Muscle layer of duodenum (tissue), 2 donors: ENCODE measurements around the gene ATG14.
A peak's percentile ranks its signal among the peaks of the same experiment; 100 is the strongest.

Source experiments
- H3K27ac ChIP-seq: one replicate; pipeline ENCODE4 v1.7.0; 2013; ENCODE audit warnings: mild to moderate bottlenecking, low read length
- H3K27me3 ChIP-seq: one replicate; pipeline ENCODE4 v1.7.0; 2013; ENCODE audit warnings: low read depth, mild to moderate bottlenecking, control low read depth, low read length
- H3K36me3 ChIP-seq, 2 donors: one replicate each; pipeline ENCODE4 v1.7.0; 2013; ENCODE audit warnings: low read length in 2 of 2, control low read depth in 1 of 2, mild to moderate bottlenecking in 1 of 2; ENCODE audit not compliant: insufficient read depth in 2 of 2, control insufficient read depth in 1 of 2
- H3K4me1 ChIP-seq, 2 donors: one replicate each; pipeline ENCODE4 v1.7.0; 2013; ENCODE audit warnings: low read length in 2 of 2, mild to moderate bottlenecking in 2 of 2, control low read depth in 1 of 2, moderate library complexity in 1 of 2; ENCODE audit not compliant: insufficient read depth in 2 of 2, control insufficient read depth in 1 of 2
- H3K4me3 ChIP-seq, 2 donors: one replicate each; pipeline ENCODE4 v1.7.0; 2013; ENCODE audit warnings: low read length in 2 of 2, low read depth in 1 of 2, mild to moderate bottlenecking in 1 of 2
- H3K9me3 ChIP-seq, 2 donors: one replicate each; pipeline ENCODE4 v1.7.0; 2013; ENCODE audit warnings: low read length in 2 of 2, control low read depth in 1 of 2, mild to moderate bottlenecking in 1 of 2; ENCODE audit not compliant: control insufficient read depth in 1 of 2
- donor health status: healthy.

ATG14 gene

DNA sequence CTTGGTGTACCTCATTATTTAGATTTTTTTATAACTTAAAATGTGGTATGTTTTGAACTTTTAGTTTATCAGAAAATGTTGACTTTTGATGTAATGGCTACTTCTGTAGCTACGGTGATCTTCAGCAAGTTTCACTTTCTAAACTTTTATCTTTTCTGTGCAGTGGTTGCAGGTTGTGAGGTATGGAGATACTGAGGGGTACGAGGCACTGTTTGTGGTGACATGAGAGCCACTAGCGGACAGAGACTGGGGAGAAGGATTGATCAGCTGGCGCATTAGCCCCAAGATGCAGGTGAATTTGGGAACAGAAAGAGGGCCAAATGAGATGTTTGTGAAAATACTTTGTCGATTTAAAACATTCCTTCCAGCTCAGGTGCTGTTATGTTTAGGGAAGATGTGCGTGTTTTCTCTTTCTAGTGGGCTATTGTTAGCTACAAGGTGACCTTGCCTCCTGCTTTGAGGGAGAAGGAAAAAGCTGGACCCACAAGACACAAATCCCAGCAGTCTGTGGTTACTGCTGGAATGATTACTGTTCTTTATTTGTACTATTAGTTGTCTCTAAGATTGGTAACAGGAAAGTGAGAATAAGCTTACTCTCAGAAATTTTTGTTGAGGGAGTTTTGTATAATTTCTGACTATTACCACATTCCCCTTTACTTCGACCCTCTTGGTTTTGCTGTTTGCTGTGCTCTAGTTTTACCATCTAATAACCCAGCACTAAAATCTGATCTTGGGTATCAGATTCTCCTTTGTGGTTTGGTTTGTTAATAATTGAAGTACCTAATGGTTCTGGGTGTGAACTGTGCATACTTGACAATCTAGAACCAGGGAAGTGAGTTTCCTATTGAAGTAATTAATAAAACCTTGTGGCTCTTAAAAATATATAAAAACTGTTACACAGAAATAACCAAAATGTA lies 78.7 kb downstream of the ATG14 start:
- H3K4me3 ChIP-seq: peak overlapping the region in 1 of 2 donors; percentile 5
- peak overlapping the region; percentile 3 for H3K27ac ChIP-seq

GRCh38 chr14:55329999-55330710 lies 81.5 kb downstream of the ATG14 start:
- Histone ChIP-seq H3K9me3 (no peaks in the 10 kb centered on the region), H3K4me1 (peaks cover 15 to 19% of the 10 kb centered on the region in 2 donors), H3K36me3 (no peaks in the 10 kb centered on the region), H3K27ac (peak overlapping the region; percentile 41), H3K4me3 (no peak overlapping the region), H3K27me3 (no peaks in the 10 kb centered on the region)

More for the DNA sequence above, 78.7 kb downstream of the ATG14 start:
- Histone ChIP-seq H3K4me1 (peaks cover 15 to 19% of the 10 kb centered on the region in 2 donors), H3K36me3 (no peaks in the 10 kb centered on the region), H3K9me3 (no peaks in the 10 kb centered on the region), H3K27me3 (no peaks in the 10 kb centered on the region)

DNA sequence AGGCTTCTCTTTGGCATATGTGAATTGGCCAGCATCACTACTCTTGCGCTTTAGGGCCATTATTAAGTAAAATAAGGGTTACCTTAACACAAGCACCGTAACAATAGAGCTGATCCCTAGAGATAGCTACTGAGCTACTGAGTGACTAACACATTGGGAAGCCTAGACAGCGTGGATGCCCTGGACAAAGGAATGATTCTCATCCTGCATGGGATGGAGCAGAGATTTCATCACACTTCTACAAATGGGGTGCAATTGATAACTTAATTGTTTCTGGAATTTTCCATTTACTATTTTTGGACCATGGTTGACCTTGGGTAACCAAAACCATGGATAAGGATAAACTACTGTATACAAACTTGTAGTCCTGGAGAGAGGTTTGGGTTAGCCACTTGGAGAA lies 83.3 kb downstream of the ATG14 start:
- Histone ChIP-seq H3K27ac (no peak overlapping the region), H3K4me1 (peaks cover 3 to 6% of the 10 kb centered on the region in 2 donors), H3K4me3 (no peak overlapping the region)

DNA sequence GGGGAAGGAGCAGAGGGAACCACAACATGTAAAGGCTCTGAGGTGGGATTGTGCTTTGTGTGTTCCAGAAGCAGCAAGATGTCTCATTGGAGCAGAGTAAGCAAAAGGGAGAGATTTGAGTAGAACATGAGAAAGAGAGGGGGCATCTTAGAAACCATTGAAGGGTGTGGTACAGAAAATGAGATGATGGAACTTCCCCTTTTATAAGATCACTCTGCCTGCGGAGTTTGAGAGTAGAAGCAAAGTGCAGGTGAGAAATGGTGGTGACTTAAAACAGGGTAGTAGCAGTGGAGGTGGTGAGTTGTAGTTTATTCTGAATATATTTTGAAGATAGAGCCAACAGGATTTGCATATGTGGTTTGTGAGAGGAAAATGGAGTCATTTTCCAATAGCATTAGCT lies 84.5 kb downstream of the ATG14 start:
- no peak overlapping the region for H3K4me3 ChIP-seq
- no peaks in the 10 kb centered on the region for H3K36me3 ChIP-seq
- H3K9me3 ChIP-seq: no peaks in the 10 kb centered on the region
- no peak overlapping the region for H3K27ac ChIP-seq
- no peaks in the 10 kb centered on the region for H3K27me3 ChIP-seq
- no peaks in the 10 kb centered on the region for H3K4me1 ChIP-seq

More for the DNA sequence above, 83.3 kb downstream of the ATG14 start:
- Histone ChIP-seq H3K9me3 (no peaks in the 10 kb centered on the region), H3K27me3 (no peaks in the 10 kb centered on the region), H3K36me3 (no peaks in the 10 kb centered on the region)

DNA sequence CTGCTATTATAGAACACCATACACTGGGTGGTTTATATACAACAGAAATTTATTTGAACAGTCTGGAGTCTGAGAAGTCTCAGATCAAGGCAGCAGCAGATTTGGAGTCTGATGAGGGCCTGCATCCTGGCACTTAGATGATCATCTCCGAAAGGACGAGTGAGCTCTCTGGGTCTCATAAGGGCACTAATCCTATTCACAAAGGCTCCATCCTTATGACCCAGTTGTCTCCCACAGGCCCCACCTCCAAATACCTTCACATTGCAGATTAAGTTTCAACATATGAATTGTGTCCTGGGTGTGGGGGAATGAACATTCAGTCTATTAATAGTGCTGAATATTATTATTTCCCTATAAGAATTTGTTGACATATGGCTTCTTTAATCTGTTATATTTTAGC lies 86.8 kb downstream of the ATG14 start:
- no peaks in the 10 kb centered on the region for H3K27me3 ChIP-seq

GRCh38 chr14:55323910-55324309 lies 87.7 kb downstream of the ATG14 start:
- Histone ChIP-seq H3K27ac (no peak overlapping the region), H3K36me3 (no peaks in the 10 kb centered on the region), H3K9me3 (no peaks in the 10 kb centered on the region), H3K27me3 (no peaks in the 10 kb centered on the region), H3K4me1 (no peaks in the 10 kb centered on the region), H3K4me3 (no peak overlapping the region)

More for the DNA sequence above, 86.8 kb downstream of the ATG14 start:
- no peaks in the 10 kb centered on the region for H3K4me1 ChIP-seq
- H3K27ac ChIP-seq: no peak overlapping the region
- H3K36me3 ChIP-seq: no peaks in the 10 kb centered on the region
- no peak overlapping the region for H3K4me3 ChIP-seq
- no peaks in the 10 kb centered on the region for H3K9me3 ChIP-seq

DNA sequence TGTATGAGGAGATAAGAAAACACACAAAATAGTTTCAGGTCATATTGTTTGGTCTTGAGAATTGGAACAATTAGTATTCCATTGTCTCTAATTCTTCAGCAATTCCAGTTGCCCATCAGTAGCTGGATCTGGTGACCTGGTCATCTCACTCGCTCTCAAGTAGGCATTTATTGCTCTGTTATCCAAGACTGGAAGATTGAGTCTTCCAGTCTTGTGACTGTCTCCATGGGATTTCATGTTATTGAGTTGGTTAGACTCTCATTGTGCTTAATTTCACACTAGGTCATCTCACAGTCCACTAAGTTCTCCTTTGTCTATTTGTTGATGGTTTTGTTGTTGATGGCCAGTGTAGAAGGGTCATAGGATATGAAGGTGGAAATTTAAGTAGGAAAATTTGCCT lies 92.9 kb downstream of the ATG14 start:
- Histone ChIP-seq H3K4me3 (no peak overlapping the region), H3K4me1 (no peaks in the 10 kb centered on the region), H3K27me3 (no peaks in the 10 kb centered on the region), H3K27ac (no peak overlapping the region), H3K36me3 (peaks cover 0 to 5% of the 10 kb centered on the region in 2 donors), H3K9me3 (peaks cover 0 to 9% of the 10 kb centered on the region in 2 donors)

DNA sequence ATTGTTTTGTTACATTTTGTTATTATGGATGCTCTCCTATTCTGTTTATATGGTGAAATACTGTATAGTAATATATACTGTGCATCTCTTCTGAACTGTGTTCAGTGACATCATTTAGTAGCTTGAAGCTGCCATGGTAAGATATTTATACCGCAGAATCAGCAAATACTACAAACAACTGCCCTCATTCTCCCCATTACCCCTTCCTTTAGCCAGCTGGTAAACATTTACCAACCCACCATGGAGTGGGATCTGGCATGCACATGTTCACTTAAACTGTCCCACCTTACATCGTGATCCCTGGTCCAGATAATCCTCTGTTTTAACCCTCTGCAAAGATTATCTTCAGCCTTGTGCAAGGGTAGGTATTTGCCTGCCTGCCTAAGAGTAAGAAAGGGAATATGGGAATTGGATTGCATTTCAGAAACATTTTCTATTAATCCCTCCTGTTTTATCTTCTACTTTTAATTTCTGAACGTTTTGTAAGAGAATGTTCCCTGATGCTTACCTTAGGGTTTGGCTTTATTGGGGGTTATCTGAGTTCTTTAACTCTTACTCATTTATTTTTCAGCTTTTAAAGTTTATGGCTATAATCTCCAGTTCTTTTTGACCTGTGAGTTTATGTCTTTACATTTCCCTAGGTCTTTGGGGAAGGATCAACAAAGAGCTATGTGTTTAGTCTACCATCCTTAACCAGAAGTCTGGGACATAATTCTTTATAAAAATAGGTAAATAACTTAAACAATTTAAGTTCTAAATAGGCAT lies 93.9 kb downstream of the ATG14 start:
- Histone ChIP-seq H3K36me3 (peaks cover 0 to 5% of the 10 kb centered on the region in 2 donors), H3K4me1 (no peaks in the 10 kb centered on the region), H3K27ac (no peak overlapping the region), H3K9me3 (peaks cover 2 to 9% of the 10 kb centered on the region in 2 donors), H3K4me3 (no peak overlapping the region), H3K27me3 (no peaks in the 10 kb centered on the region)

DNA sequence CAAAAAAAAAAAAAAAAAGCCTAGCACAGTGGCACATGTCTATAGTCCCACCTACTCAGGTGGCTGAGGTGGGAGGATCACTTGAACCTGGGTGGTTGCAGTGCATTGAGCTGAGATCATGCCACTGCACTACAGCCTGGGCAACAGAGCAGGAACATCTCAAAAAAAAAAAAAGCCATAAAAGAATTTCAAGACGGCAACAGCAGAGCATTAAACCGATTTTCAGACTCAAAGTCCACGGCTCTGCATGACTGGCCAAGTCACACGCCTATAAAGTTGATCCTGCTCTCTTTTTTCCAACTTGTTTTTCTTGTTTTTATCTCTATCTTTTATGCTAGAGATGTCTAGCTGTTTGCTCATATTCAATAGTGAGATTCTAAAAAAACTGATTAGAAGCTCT lies 95.1 kb downstream of the ATG14 start:
- no peak overlapping the region for H3K4me3 ChIP-seq
- peaks cover 4 to 9% of the 10 kb centered on the region in 2 donors for H3K9me3 ChIP-seq
- peaks cover 0 to 5% of the 10 kb centered on the region in 2 donors for H3K36me3 ChIP-seq
- H3K4me1 ChIP-seq: no peaks in the 10 kb centered on the region
- H3K27ac ChIP-seq: peak overlapping the region; percentile 5
- H3K27me3 ChIP-seq: no peaks in the 10 kb centered on the region
